Ovary (tissue), 9 donors: Measurements from ENCODE around the gene ANHX. TPM values are rescaled to one million over a fixed set of nuclear protein-coding genes. Genes with fewer than 3 reads are reported as not detected.

Experiments
- DNase-seq, 5 donors: peaks; one replicate each; pipeline ENCODE4 v3.0.0-alpha.2; 2019 to 2020
- H3K27ac ChIP-seq, 2 donors: fragments of 200-600 bp; one replicate each; pipeline versions ENCODE4 v1.5.1 to v1.8.0; 2019 to 2022
- H3K27me3 ChIP-seq: fragments of 200-600 bp; one replicate; pipeline ENCODE4 v1.8.0; 2022
- H3K36me3 ChIP-seq: fragments of 200-600 bp; sonication (generic); one replicate; pipeline ENCODE4 v1.5.1; 2019
- H3K4me1 ChIP-seq: one replicate; pipeline ENCODE4 v1.8.1; 2013; ENCODE audit warnings: mild to moderate bottlenecking, moderate library complexity; ENCODE audit not compliant: insufficient read depth
- H3K4me3 ChIP-seq: fragments of 200-600 bp; sonication (generic); one replicate; pipeline ENCODE4 v1.5.1; 2017
- H3K9me3 ChIP-seq, 2 donors: fragments of 200-600 bp in 1 of 2; sonication (generic) in 1 of 2; one replicate each; pipeline versions ENCODE4 v1.5.1 to v1.8.1; 2013 to 2019; ENCODE audit warnings: mild to moderate bottlenecking in 1 of 2, moderate library complexity in 1 of 2
- CTCF ChIP-seq, 3 donors: fragments of 450-650 bp in 2 of 3; fragments of 200-600 bp in 1 of 3; IDR thresholded peaks; one replicate each; pipeline versions ENCODE4 v1.5.1 to v1.8.0; 2016 to 2022; ENCODE audit warnings: antibody characterized with exemption in 3 of 3, mild to moderate bottlenecking in 1 of 3
- EP300 ChIP-seq: sonication (generic); formaldehyde crosslinking; IDR thresholded peaks from one replicate; pipeline ENCODE4 v1.6.1; 2017; ENCODE audit warnings: antibody characterized with exemption
- POLR2A ChIP-seq: fragments of 450-650 bp; IDR thresholded peaks from one replicate; pipeline ENCODE4 v1.6.1; 2017; ENCODE audit warnings: antibody characterized with exemption, mild to moderate bottlenecking, moderate library complexity
- WGBS, 3 donors: extraction: QIAGEN DNeasy Blood & Tissue Kit in 1 of 3; methylation state at CpG; one replicate each; pipeline versions ENCODE4 v1.1.5 to v1.1.7; 2013 to 2017; 5-methylcytosine and 5-hydroxymethylcytosine counted together
- intact Hi-C, 4 donors: fragments of 100-400 bp; cut with DNase I; formaldehyde crosslinking; loops; one replicate each; pipeline versions ENCODE4 v1.11.0 to v1.15.1; 2022 to 2023
- polyA plus RNA-seq, 2 donors: library from polyadenylated mRNA; stranded (reverse); fragments of 200-250 nt in 1 of 2; fragments of 350-450 nt in 1 of 2; fragmentation: Illumina TruSeq in 1 of 2; extraction: RNeasy Lipid Tissue Mini Kit (QIAGEN cat#74804) in 1 of 2; gene quantifications; one replicate each; pipeline ENCODE4 v1.2.3, GENCODE V29; 2013 to 2014
- total RNA-seq, 7 donors: library from RNA; depleted of rRNA in 2 of 7; stranded (reverse); fragments of >200 nt in 2 of 7; fragmentation: NEBNext Ultra II Directional in 3 of 7; extraction: Animal tissue kit (Norgen Biotek cat#: 25700) in 3 of 7; gene quantifications; one replicate each; pipeline versions ENCODE4 v1.1.0 to v1.2.4, GENCODE V29; 2016 to 2023
- donor health status: DM: no; HTN: no; CAD: no; lungs with moderate emphysema.
- donor health status: DM: no; HTN: no; CAD: no.
- donor health status: Bipolar disorder and iron deficiency.
- donor health status: DM: yes; HTN: yes; CAD: no.
- donor health status: DM: no; HTN: no; CAD: no.
- donor health status: DM: yes; HTN: yes; CAD: no.

ANHX gene
- total and polyA plus RNA-seq, 9 donors, result not detected

DNA sequence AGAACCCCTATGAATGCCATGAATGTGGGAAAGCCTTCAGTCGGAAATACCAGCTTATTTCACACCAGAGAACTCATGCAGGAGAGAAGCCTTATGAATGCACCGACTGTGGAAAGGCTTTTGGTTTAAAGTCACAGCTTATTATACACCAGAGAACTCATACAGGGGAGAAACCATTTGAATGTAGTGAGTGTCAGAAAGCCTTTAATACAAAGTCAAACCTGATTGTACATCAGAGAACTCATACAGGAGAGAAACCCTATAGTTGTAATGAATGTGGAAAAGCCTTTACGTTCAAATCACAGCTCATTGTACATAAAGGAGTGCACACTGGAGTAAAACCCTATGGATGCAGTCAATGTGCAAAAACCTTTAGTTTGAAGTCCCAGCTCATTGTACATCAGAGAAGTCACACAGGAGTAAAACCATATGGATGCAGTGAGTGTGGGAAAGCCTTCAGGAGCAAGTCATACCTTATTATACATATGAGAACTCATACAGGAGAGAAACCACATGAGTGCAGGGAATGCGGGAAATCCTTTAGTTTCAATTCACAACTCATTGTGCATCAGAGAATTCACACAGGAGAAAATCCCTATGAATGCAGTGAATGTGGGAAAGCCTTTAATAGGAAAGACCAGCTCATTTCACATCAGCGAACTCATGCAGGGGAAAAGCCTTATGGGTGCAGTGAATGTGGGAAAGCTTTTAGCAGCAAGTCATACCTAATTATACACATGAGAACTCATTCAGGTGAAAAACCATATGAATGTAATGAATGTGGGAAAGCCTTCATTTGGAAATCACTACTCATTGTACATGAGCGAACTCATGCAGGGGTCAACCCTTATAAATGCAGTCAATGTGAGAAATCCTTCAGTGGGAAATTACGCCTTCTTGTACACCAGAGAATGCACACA lies 32.1 kb downstream of the ANHX start:
- H3K4me3 ChIP-seq, result no peak overlapping the region
- intact Hi-C loops, result no loop called here

GRCh38 chr12:133202493-133203343 lies 33.0 kb downstream of the ANHX start:
- H3K27ac ChIP-seq, result no peak overlapping the region
- 92 to 100% (median 96%) methylated on average over 2 of the region's 2 CpGs for WGBS, 3 donors
- H3K4me3 ChIP-seq, result no peak overlapping the region
- H3K36me3 ChIP-seq, result no peaks in the 10 kb centered on the region
- TF ChIP-seq CTCF (IDR thresholded peaks at IDR 0.05) (no peak), EP300 (no peak), POLR2A (no peak)
- no peak for DNase-seq
- H3K9me3 ChIP-seq, result peaks cover 38 to 46% of the 10 kb centered on the region in 2 donors
- H3K4me1 ChIP-seq, result no peaks in the 10 kb centered on the region
- intact Hi-C loops, result no loop called here
- no peaks in the 10 kb centered on the region for H3K27me3 ChIP-seq

More for the DNA sequence above, 32.1 kb downstream of the ANHX start:
- Histone ChIP-seq H3K4me1 (no peaks in the 10 kb centered on the region), H3K27ac (no peak overlapping the region), H3K9me3 (peaks cover 38 to 51% of the 10 kb centered on the region in 2 donors), H3K27me3 (no peaks in the 10 kb centered on the region), H3K36me3 (no peaks in the 10 kb centered on the region)
- DNase-seq, result no peak
- TF ChIP-seq CTCF (IDR thresholded peaks at IDR 0.05) (no peak), EP300 (no peak), POLR2A (no peak)
- 96 to 97% (median 97%) methylated on average over 7 of the region's 7 CpGs for WGBS, 3 donors

DNA sequence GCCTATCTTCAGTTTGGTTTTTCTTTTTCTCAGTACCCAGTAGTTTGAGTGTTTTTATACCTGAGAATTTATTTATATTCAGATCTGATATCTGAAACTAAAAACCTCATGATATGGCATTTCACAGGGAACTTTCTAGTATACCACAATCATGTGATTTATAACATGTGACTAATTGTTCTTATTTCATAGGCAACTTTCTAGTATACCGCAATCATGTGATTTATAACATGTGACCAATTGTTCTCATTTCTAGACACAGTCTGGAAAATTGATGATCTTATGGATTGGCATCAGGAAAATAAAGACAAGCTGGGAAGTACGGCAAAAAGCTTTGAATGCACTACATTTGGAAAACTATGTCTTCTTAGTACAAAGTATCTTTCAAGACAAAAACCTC lies 33.8 kb downstream of the ANHX start:
- no peak for DNase-seq
- 46 to 99% (median 97%) methylated on average over 2 of the region's 2 CpGs for WGBS, 3 donors
- H3K9me3 ChIP-seq, result peaks cover 38 to 43% of the 10 kb centered on the region in 2 donors
- H3K4me1 ChIP-seq, result no peaks in the 10 kb centered on the region
- no peaks in the 10 kb centered on the region for H3K36me3 ChIP-seq
- intact Hi-C loops, result no loop called here
- H3K4me3 ChIP-seq, result no peak overlapping the region
- TF ChIP-seq POLR2A (no peak), CTCF (IDR thresholded peaks at IDR 0.05) (no peak), EP300 (no peak)
- H3K27me3 ChIP-seq, result no peaks in the 10 kb centered on the region
- no peak overlapping the region for H3K27ac ChIP-seq

DNA sequence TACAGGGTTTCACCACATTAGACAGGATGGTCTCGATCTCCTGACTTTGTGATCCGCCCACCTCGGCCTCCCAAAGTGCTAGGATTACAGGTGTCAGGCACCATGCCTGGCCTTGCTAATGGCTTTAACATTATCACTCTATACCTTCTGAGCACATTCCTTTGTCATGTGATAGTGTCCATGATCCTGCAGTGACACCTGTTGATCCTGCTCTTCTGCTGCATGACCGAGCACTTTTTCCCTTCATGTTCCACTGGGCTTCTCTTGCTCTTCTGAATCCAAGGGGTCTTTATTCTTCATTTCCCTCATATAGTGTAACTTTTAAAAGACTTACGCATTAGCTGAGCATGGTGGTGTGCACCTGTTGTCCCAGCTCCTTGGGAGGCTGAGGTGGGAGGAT lies 42.8 kb downstream of the ANHX start:
- H3K4me3 ChIP-seq, result no peak overlapping the region

More for the DNA sequence above, 42.8 kb downstream of the ANHX start:
- no peak for TF ChIP-seq EP300
- TF ChIP-seq POLR2A, result no peak
- no peak for TF ChIP-seq CTCF (IDR thresholded peaks at IDR 0.05)
- Histone ChIP-seq H3K27ac (no peak overlapping the region), H3K27me3 (no peaks in the 10 kb centered on the region), H3K36me3 (peaks cover 12% of the 10 kb centered on the region), H3K4me1 (no peaks in the 10 kb centered on the region), H3K9me3 (peaks cover 9 to 83% of the 10 kb centered on the region in 2 donors)
- WGBS, 3 donors, result 94 to 100% (median 98%) methylated on average over 5 of the region's 5 CpGs
- no peak for DNase-seq
- intact Hi-C loops, result no loop called here
